ENCODE data around the gene FAM111B. TPM values are rescaled to one million over a fixed set of nuclear protein-coding genes. Genes with fewer than 3 reads are reported as not detected.

The FAM111B gene
- total RNA-seq, 4 donors from 2014 or later, result 0.20 to 0.30 (median 0.22) TPM; not detected in 1

DNA sequence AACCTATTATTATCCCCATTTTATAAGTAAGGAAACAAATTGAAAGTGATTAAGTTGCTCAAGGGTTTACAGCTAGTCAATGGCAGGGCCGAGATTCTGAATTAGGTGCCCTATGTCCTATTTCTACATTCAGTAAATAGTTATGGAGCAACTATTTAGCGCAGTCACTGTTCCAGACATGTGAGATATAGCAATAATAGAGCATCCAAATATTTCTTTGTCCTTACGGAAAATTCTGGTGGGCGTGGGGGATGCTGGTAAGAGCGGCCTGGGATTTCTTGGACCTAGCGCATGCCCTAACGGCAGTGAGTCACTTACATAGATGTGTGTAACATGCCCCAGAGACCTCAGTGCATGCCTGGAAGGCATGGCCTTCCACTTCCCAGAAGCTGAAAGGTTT, 69.3 kb downstream of the FAM111B start:
- Histone ChIP-seq H3K4me1 (peaks cover 0 to 81% (median 34%) of the 10 kb centered on the region in 4 donors), H3K27me3 (no peaks in the 10 kb centered on the region), H3K9me3 (no peaks in the 10 kb centered on the region), H3K36me3 (no peaks in the 10 kb centered on the region), H3K4me3 (no peak overlapping the region), H3K27ac (peak overlapping the region in 3 of 4 donors; percentile 78 to 91 (median 91))
- no peak for TF ChIP-seq EP300 (IDR thresholded peaks at IDR 0.05)
- TF ChIP-seq, protein P1, sequence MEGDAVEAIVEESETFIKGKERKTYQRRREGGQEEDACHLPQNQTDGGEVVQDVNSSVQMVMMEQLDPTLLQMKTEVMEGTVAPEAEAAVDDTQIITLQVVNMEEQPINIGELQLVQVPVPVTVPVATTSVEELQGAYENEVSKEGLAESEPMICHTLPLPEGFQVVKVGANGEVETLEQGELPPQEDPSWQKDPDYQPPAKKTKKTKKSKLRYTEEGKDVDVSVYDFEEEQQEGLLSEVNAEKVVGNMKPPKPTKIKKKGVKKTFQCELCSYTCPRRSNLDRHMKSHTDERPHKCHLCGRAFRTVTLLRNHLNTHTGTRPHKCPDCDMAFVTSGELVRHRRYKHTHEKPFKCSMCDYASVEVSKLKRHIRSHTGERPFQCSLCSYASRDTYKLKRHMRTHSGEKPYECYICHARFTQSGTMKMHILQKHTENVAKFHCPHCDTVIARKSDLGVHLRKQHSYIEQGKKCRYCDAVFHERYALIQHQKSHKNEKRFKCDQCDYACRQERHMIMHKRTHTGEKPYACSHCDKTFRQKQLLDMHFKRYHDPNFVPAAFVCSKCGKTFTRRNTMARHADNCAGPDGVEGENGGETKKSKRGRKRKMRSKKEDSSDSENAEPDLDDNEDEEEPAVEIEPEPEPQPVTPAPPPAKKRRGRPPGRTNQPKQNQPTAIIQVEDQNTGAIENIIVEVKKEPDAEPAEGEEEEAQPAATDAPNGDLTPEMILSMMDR (IDR thresholded peaks at IDR 0.05), result no peak
- TF ChIP-seq POLR2A (IDR thresholded peaks at IDR 0.05), result no peak
- no peak for DNase-seq (ENCODE audit: low spot score in 2 of 2)
- 62 to 66% methylated on average over 7 of the region's 7 CpGs for WGBS, 2 donors

Other genes starting within 250 kb of the FAM111B start
- not detected for gene GLYATL1, start 167.7 kb upstream of the FAM111B start, total RNA-seq
- gene GLYATL1B, start 20.9 kb upstream of the FAM111B start, total RNA-seq, result not detected
- 10 to 100 TPM; 24.3 to 76.9 (median 40.3) TPM for gene FAM111A, start 35.6 kb downstream of the FAM111B start, total RNA-seq
- 10 to 100 TPM; 17.7 to 34.5 (median 25.8) TPM for gene DTX4, start 64.9 kb downstream of the FAM111B start, total RNA-seq
- gene MPEG1, start 105.7 kb downstream of the FAM111B start, total RNA-seq, result 10 to 100 TPM in 1 of 4 donors, 1 to 10 TPM in 3; 7.0 to 12.3 (median 9.6) TPM